Measurements from ENCODE around the gene PIK3C2B.
A peak's percentile ranks its signal among the peaks of the same experiment; 100 is the strongest.

PIK3C2B gene

DNA sequence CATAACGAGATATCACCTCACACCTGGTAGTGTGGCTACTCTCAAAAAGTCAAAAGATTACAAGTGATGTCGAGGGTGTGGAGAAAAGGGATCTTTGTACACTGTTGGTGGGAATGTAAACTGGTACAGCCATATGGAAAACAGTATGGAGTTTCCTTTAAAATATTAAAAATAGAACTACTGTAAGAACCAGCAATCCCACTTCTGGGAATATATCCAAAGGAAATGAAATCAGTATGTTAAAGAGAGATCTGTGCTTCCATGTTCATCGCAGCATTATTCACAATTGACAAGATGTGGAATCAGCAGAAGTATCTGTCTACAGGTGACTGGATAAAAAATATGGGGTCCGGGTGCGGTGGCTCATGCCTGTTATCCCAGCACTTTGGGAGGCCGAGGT, 7.6 kb upstream of the PIK3C2B start:
- in situ Hi-C loops (cut with MboI; ENCODE audit: low sequenced_read_pairs, unreplicated experiment), result loop anchor here (5.0 kb wide), 1 partner anchor 55 kb away; no protein-coding TSS in a partner anchor
- TF ChIP-seq, protein P1, sequence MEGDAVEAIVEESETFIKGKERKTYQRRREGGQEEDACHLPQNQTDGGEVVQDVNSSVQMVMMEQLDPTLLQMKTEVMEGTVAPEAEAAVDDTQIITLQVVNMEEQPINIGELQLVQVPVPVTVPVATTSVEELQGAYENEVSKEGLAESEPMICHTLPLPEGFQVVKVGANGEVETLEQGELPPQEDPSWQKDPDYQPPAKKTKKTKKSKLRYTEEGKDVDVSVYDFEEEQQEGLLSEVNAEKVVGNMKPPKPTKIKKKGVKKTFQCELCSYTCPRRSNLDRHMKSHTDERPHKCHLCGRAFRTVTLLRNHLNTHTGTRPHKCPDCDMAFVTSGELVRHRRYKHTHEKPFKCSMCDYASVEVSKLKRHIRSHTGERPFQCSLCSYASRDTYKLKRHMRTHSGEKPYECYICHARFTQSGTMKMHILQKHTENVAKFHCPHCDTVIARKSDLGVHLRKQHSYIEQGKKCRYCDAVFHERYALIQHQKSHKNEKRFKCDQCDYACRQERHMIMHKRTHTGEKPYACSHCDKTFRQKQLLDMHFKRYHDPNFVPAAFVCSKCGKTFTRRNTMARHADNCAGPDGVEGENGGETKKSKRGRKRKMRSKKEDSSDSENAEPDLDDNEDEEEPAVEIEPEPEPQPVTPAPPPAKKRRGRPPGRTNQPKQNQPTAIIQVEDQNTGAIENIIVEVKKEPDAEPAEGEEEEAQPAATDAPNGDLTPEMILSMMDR (IDR thresholded peaks at IDR 0.05; ENCODE audit: borderline replicate concordance, control extremely low read depth, extremely low read depth, insufficient read depth, missing control alignments), result no peak
- no peak for DNase-seq (ENCODE audit: low spot score)

DNA sequence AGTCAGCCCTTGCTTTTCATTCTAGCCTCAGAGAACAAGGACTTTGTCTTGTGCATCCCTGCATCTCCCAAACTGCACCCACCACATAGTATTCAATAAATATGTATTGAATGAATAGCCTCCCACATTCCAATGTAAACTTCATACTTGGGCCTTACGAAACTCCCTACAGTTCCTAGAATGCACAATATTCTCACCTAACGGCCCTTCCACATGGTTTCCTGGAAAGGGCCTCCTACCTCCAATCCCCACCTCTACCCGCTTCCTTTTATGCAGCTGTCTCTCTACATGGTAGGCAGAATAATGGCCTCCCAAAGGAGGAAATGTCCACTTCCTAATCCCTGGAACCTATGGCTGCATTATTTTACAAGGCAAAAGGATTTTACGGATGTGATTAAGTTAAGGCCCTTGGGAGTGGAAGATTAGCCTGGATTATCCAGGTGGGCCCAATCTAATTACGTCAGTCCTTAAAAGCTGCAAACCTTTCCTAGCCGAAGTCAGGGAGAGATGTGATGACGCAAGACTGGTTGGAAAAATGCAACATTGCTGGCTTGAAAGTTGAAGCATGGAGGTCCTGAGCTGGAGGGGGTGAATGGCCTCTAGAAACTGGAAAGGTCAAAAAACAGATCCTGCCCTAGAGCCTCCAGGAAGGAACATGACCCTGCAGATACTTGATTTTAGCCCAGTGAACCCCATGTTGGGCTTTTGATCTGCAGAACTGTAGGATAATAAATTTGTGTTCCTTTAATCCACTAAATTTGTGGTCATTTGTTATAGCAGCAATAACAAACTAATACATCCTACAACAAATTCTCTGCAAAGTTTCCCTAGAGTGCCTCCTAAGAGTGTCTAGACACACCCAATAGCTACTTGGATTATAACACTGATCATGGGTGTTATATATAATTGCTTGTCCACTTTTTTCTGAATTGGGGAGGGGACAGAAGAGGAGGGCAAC, 5.2 kb upstream of the PIK3C2B start:
- TF ChIP-seq, protein P1 (IDR thresholded peaks at IDR 0.05; ENCODE audit: borderline replicate concordance, control extremely low read depth, extremely low read depth, insufficient read depth, missing control alignments), result no peak
- no peak for DNase-seq (ENCODE audit: low spot score)
- in situ Hi-C loops (cut with MboI; ENCODE audit: low sequenced_read_pairs, unreplicated experiment), result loop anchor here (5.0 kb wide), 1 partner anchor 52 kb away; no protein-coding TSS in a partner anchor

- in situ Hi-C loops (cut with MboI; ENCODE audit: low sequenced_read_pairs, unreplicated experiment), result no loop called here
- DNase-seq (ENCODE audit: low spot score), result no peak
- TF ChIP-seq, protein P1 (IDR thresholded peaks at IDR 0.05; ENCODE audit: borderline replicate concordance, control extremely low read depth, extremely low read depth, insufficient read depth, missing control alignments), result no peak
Measured at GRCh38 chr1:204498981-204499380, 4.4 kb upstream of the PIK3C2B start.

DNA sequence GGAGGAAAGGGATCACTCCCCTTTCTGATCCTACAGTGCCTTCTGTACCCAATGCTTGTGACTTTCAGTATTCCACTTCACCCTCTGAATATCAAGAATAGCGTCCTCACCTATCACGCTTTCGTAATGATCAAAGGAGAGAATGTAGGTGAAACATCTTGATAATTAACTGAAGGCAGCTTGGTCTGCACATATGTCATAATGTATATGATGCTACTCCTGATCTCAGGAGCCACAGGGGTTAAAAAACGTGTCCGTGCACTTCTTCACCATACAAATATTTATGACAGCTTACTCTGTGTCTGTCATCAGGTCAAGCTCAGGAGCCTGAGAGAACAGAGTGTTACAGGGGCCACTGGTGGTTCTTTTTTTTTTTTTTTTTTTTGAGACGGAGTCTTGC, 1.2 kb upstream of the PIK3C2B start:
- in situ Hi-C loops (cut with MboI; ENCODE audit: low sequenced_read_pairs, unreplicated experiment), result no loop called here
- TF ChIP-seq, protein P1 (IDR thresholded peaks at IDR 0.05; ENCODE audit: borderline replicate concordance, control extremely low read depth, extremely low read depth, insufficient read depth, missing control alignments), result no peak
- DNase-seq (ENCODE audit: low spot score), result no peak

DNA sequence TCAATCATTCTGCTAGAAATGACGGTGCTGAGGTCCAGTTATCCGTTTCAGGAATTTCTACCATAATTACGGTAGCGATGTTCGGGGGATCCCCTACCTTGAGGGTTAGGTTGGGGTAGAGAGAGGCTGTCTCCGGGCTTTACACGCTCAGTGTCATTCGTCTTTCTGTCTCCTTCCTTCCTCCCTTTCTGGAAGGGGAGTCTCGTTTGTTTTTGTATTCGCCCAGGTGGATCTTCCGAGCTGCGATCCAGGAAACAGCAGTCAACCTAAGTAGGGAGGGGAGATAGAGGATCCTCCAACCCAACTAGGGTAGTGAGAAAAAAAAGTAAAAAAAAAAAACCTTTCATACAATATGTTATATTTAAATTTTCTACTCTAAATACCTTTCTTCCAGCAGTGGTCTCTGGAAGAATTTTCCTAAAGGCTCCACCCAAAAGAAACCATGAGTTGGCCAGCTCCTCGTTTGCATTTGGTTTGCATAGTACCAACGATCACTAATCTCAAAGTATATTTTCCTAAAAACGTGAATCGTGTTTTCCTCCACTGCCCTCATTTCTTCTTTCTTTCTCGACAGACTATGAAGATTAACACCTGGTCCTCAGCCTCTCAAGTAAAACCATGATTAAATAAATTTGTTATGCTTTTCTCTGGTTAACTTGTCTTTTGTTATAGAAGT, 611 bp upstream of the PIK3C2B start:
- TF ChIP-seq, protein P1 (IDR thresholded peaks at IDR 0.05; ENCODE audit: borderline replicate concordance, control extremely low read depth, extremely low read depth, insufficient read depth, missing control alignments), result no peak
- in situ Hi-C loops (cut with MboI; ENCODE audit: low sequenced_read_pairs, unreplicated experiment), result no loop called here
- peak; percentile 65 for DNase-seq (ENCODE audit: low spot score)

- TF ChIP-seq, protein P1 (IDR thresholded peaks at IDR 0.05; ENCODE audit: borderline replicate concordance, control extremely low read depth, extremely low read depth, insufficient read depth, missing control alignments), result no peak
- peak; percentile 51 for DNase-seq (ENCODE audit: low spot score)
- in situ Hi-C loops (cut with MboI; ENCODE audit: low sequenced_read_pairs, unreplicated experiment), result no loop called here
Measured at GRCh38 chr1:204493984-204494280, 673 bp downstream of the PIK3C2B start.
